ENCODE measurements around the gene WASF3.

DNA sequence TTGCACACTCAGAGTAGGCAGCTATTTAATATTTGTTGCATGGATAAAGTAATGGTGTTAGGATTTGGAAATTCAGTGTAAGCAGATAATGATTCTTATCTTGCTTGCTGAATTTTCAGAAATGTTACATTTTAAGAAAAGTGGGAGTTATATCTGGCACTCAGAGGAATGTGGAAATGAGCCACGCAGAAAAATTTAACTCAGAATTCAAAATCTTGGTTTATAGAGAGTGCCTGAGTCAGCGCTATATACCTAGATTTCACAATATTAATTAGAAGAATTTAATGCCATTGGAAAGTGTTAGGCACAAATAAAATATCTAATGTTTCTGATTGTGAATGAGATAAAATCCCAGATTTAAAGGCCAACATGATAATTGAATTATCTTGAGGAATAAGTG is 106.8 kb downstream of the WASF3 start:
- TF ChIP-seq, protein P1, sequence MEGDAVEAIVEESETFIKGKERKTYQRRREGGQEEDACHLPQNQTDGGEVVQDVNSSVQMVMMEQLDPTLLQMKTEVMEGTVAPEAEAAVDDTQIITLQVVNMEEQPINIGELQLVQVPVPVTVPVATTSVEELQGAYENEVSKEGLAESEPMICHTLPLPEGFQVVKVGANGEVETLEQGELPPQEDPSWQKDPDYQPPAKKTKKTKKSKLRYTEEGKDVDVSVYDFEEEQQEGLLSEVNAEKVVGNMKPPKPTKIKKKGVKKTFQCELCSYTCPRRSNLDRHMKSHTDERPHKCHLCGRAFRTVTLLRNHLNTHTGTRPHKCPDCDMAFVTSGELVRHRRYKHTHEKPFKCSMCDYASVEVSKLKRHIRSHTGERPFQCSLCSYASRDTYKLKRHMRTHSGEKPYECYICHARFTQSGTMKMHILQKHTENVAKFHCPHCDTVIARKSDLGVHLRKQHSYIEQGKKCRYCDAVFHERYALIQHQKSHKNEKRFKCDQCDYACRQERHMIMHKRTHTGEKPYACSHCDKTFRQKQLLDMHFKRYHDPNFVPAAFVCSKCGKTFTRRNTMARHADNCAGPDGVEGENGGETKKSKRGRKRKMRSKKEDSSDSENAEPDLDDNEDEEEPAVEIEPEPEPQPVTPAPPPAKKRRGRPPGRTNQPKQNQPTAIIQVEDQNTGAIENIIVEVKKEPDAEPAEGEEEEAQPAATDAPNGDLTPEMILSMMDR (IDR thresholded peaks at IDR 0.05; ENCODE audit: low read depth, low read length) = no peak
- no peak for TF ChIP-seq EZH2phosphoT487 (IDR thresholded peaks at IDR 0.05; ENCODE audit: low read depth)
